ENCODE measurements around the gene S100A7. TPM values are rescaled to one million over a fixed set of nuclear protein-coding genes. Genes with fewer than 3 reads are reported as not detected.

The S100A7 gene
- total and polyA plus RNA-seq, 4 donors, result 0.47 TPM; not detected in 3

DNA sequence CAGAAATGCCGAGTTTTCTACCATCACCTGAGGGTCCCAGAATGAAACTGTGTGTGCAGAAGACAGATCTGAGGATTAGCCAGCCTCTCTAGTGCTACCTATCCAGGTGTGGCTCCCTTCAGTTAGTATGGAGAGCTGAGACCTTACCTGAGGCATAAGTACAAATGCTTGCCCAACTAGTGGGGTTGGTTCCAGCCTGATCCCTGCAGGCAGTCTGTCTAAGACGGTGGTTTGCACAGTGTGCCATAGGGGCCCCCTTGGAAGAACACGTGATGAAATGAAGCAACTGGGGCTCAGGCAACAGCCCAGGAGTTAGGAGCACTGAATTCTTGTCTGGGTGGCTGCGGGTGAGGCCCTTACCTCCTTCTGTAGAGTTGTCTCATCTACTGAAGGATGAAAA is 28.5 kb downstream of the S100A7 start:
- 63 to 72% methylated on average over 4 of the region's 4 CpGs for WGBS, 2 donors
- Histone ChIP-seq H3K4me1 (ENCODE audit: control insufficient read depth in 5 of 5, insufficient read depth in 5 of 5, low read length in 5 of 5) (no peaks in the 10 kb centered on the region), H3K4me3 (no peak overlapping the region), H3K27me3 (ENCODE audit: control insufficient read depth in 3 of 3, insufficient read depth in 3 of 3, low read length in 2 of 3) (no peaks in the 10 kb centered on the region), H3K9ac (ENCODE audit: insufficient read depth in 1 of 2, low read length in 2 of 2) (no peak overlapping the region), H3K27ac (ENCODE audit: low read depth in 1 of 2, low read length in 1 of 2) (no peak overlapping the region), H3K36me3 (ENCODE audit: control insufficient read depth in 4 of 4, insufficient read depth in 4 of 4, low read length in 4 of 4) (no peaks in the 10 kb centered on the region), H3K9me3 (ENCODE audit: control insufficient read depth in 4 of 4, insufficient read depth in 3 of 4, low read length in 3 of 4) (peaks cover 0 to 8% (median 0%) of the 10 kb centered on the region in 4 donors)
- no peak for DNase-seq
- no peak for TF ChIP-seq CTCF (IDR thresholded peaks at IDR 0.05; ENCODE audit: control extremely low read depth, extremely low read depth)
- ATAC-seq (ENCODE audit: insufficient read depth, low FRiP score), result no peak

GRCh38 chr1:153431427-153431826 is 29.0 kb downstream of the S100A7 start:
- H3K36me3 ChIP-seq (ENCODE audit: control insufficient read depth in 4 of 4, insufficient read depth in 4 of 4, low read length in 4 of 4), result no peaks in the 10 kb centered on the region
- 79 to 80% methylated on average over 3 of the region's 3 CpGs for WGBS, 2 donors
- H3K4me3 ChIP-seq, result no peak overlapping the region
- ATAC-seq (ENCODE audit: insufficient read depth, low FRiP score) (no peak), DNase-seq (no peak)
- no peak overlapping the region for H3K9ac ChIP-seq (ENCODE audit: insufficient read depth in 1 of 2, low read length in 2 of 2)
- peaks cover 0 to 7% (median 0%) of the 10 kb centered on the region in 4 donors for H3K9me3 ChIP-seq (ENCODE audit: control insufficient read depth in 4 of 4, insufficient read depth in 3 of 4, low read length in 3 of 4)
- H3K27me3 ChIP-seq (ENCODE audit: control insufficient read depth in 3 of 3, insufficient read depth in 3 of 3, low read length in 2 of 3), result no peaks in the 10 kb centered on the region
- H3K4me1 ChIP-seq (ENCODE audit: control insufficient read depth in 5 of 5, insufficient read depth in 5 of 5, low read length in 5 of 5), result no peaks in the 10 kb centered on the region
- no peak for TF ChIP-seq CTCF (IDR thresholded peaks at IDR 0.05; ENCODE audit: control extremely low read depth, extremely low read depth)
- no peak overlapping the region for H3K27ac ChIP-seq (ENCODE audit: low read depth in 1 of 2, low read length in 1 of 2)

- Histone ChIP-seq H3K36me3 (ENCODE audit: control insufficient read depth in 4 of 4, insufficient read depth in 4 of 4, low read length in 4 of 4) (no peaks in the 10 kb centered on the region), H3K4me1 (ENCODE audit: control insufficient read depth in 5 of 5, insufficient read depth in 5 of 5, low read length in 5 of 5) (no peaks in the 10 kb centered on the region), H3K9me3 (ENCODE audit: control insufficient read depth in 4 of 4, insufficient read depth in 3 of 4, low read length in 3 of 4) (peaks cover 0 to 5% (median 0%) of the 10 kb centered on the region in 4 donors), H3K4me3 (no peak overlapping the region), H3K27me3 (ENCODE audit: control insufficient read depth in 3 of 3, insufficient read depth in 3 of 3, low read length in 2 of 3) (no peaks in the 10 kb centered on the region), H3K9ac (ENCODE audit: insufficient read depth in 1 of 2, low read length in 2 of 2) (no peak overlapping the region), H3K27ac (ENCODE audit: low read depth in 1 of 2, low read length in 1 of 2) (no peak overlapping the region)
- WGBS, 2 donors, result 86 to 89% methylated on average over 17 of the region's 17 CpGs
- ATAC-seq (ENCODE audit: insufficient read depth, low FRiP score) (no peak), DNase-seq (no peak)
- TF ChIP-seq CTCF (IDR thresholded peaks at IDR 0.05; ENCODE audit: control extremely low read depth, extremely low read depth), result no peak
These were observed 29.4 kb downstream of the S100A7 start for GRCh38 chr1:153431002-153431401.

GRCh38 chr1:153430561-153430960 is 29.9 kb downstream of the S100A7 start:
- 81 to 88% methylated on average over 3 of the region's 3 CpGs for WGBS, 2 donors
- no peaks in the 10 kb centered on the region for H3K27me3 ChIP-seq (ENCODE audit: control insufficient read depth in 3 of 3, insufficient read depth in 3 of 3, low read length in 2 of 3)

More at GRCh38 chr1:153430561-153430960, 29.9 kb downstream of the S100A7 start:
- ATAC-seq (ENCODE audit: insufficient read depth, low FRiP score) (no peak), DNase-seq (no peak)
- no peak for TF ChIP-seq CTCF (IDR thresholded peaks at IDR 0.05; ENCODE audit: control extremely low read depth, extremely low read depth)
- Histone ChIP-seq H3K4me1 (ENCODE audit: control insufficient read depth in 5 of 5, insufficient read depth in 5 of 5, low read length in 5 of 5) (no peaks in the 10 kb centered on the region), H3K9ac (ENCODE audit: insufficient read depth in 1 of 2, low read length in 2 of 2) (no peak overlapping the region), H3K27ac (ENCODE audit: low read depth in 1 of 2, low read length in 1 of 2) (no peak overlapping the region), H3K36me3 (ENCODE audit: control insufficient read depth in 4 of 4, insufficient read depth in 4 of 4, low read length in 4 of 4) (no peaks in the 10 kb centered on the region), H3K9me3 (ENCODE audit: control insufficient read depth in 4 of 4, insufficient read depth in 3 of 4, low read length in 3 of 4) (peaks cover 0 to 5% (median 0%) of the 10 kb centered on the region in 4 donors), H3K4me3 (no peak overlapping the region)

Data from lung (tissue), 12 donors.